ENCODE results near the gene CLDN18.

GRCh38 chr3:137970914-137971831 lies 38.8 kb upstream of the CLDN18 start:
- TF ChIP-seq CTCF (IDR thresholded peaks at IDR 0.05) (peak; percentile 97), POLR2AphosphoS5 (IDR thresholded peaks at IDR 0.05; ENCODE audit: low read depth, low read length) (no peak), TCF7L2 (IDR thresholded peaks at IDR 0.05; ENCODE audit: low read depth, low read length) (no peak), REST (IDR thresholded peaks at IDR 0.05; ENCODE audit: insufficient read depth in 1 of 2, low read depth in 2 of 2, low read length in 1 of 2) (no peak; a peak in 1 of 4 replicates)
